ENCODE results near the gene COTL1.

The COTL1 gene

GRCh38 chr16:84595052-84595481, 22.8 kb downstream of the COTL1 start:
- no peak for FAIRE-seq

- no peak for FAIRE-seq
Observed at GRCh38 chr16:84594725-84595038, 23.2 kb downstream of the COTL1 start.

GRCh38 chr16:84593825-84594724, 23.8 kb downstream of the COTL1 start:
- no peak for FAIRE-seq

- no peak for FAIRE-seq
Observed at GRCh38 chr16:84592718-84593117, 25.2 kb downstream of the COTL1 start.

GRCh38 chr16:84589975-84590719, 27.7 kb downstream of the COTL1 start:
- FAIRE-seq = no peak

GRCh38 chr16:84588991-84589390, 28.9 kb downstream of the COTL1 start:
- FAIRE-seq = no peak

- no peak for FAIRE-seq
Observed at GRCh38 chr16:84585886-84586285, 32.0 kb downstream of the COTL1 start.

GRCh38 chr16:84585467-84585866, 32.4 kb downstream of the COTL1 start:
- FAIRE-seq = no peak

GRCh38 chr16:84584678-84585077, 33.2 kb downstream of the COTL1 start:
- FAIRE-seq = no peak

- FAIRE-seq = no peak
Observed at GRCh38 chr16:84583995-84584394, 33.9 kb downstream of the COTL1 start.

- FAIRE-seq = no peak
Observed at GRCh38 chr16:84582958-84583516, 34.8 kb downstream of the COTL1 start.

- FAIRE-seq = no peak
Observed at GRCh38 chr16:84581158-84581557, 36.7 kb downstream of the COTL1 start.

GRCh38 chr16:84579936-84580335, 37.9 kb downstream of the COTL1 start:
- no peak for FAIRE-seq

- FAIRE-seq = no peak
Observed at GRCh38 chr16:84578538-84579126, 39.2 kb downstream of the COTL1 start.

GRCh38 chr16:84577034-84577803, 40.7 kb downstream of the COTL1 start:
- FAIRE-seq = no peak

- FAIRE-seq = no peak
Observed at GRCh38 chr16:84575914-84576313, 42.0 kb downstream of the COTL1 start.

GRCh38 chr16:84574191-84574590, 43.7 kb downstream of the COTL1 start:
- FAIRE-seq = no peak

- FAIRE-seq = no peak
Observed at GRCh38 chr16:84572096-84572495, 45.8 kb downstream of the COTL1 start.

- no peak for FAIRE-seq
Observed at GRCh38 chr16:84571506-84571905, 46.4 kb downstream of the COTL1 start.

GRCh38 chr16:84570739-84571403, 47.0 kb downstream of the COTL1 start:
- no peak for FAIRE-seq

GRCh38 chr16:84569382-84569987, 48.4 kb downstream of the COTL1 start:
- no peak for FAIRE-seq

GRCh38 chr16:84568066-84568465, 49.8 kb downstream of the COTL1 start:
- no peak for FAIRE-seq
